ENCODE results near the gene SYCN.

Gene SYCN

GRCh38 chr19:39165857-39166256 is 38.2 kb downstream of the SYCN start:
- H3K4me3 ChIP-seq (ENCODE audit: low read length), result no peak overlapping the region
- no peak for TF ChIP-seq ZNF274 (IDR thresholded peaks at IDR 0.05; ENCODE audit: low read depth, low read length)

- H3K4me3 ChIP-seq (ENCODE audit: low read length), result no peak overlapping the region
- no peak for TF ChIP-seq ZNF274 (IDR thresholded peaks at IDR 0.05; ENCODE audit: low read depth, low read length)
Observed at GRCh38 chr19:39164289-39164688, 39.8 kb downstream of the SYCN start.

- TF ChIP-seq ZNF274 (IDR thresholded peaks at IDR 0.05; ENCODE audit: low read depth, low read length), result no peak
Observed at GRCh38 chr19:39163621-39164020, 40.4 kb downstream of the SYCN start.

GRCh38 chr19:39162441-39163043 is 41.5 kb downstream of the SYCN start:
- no peak overlapping the region for H3K4me3 ChIP-seq (ENCODE audit: low read length)
- TF ChIP-seq ZNF274 (IDR thresholded peaks at IDR 0.05; ENCODE audit: low read depth, low read length), result no peak

More at GRCh38 chr19:39163621-39164020, 40.4 kb downstream of the SYCN start:
- H3K4me3 ChIP-seq (ENCODE audit: low read length), result no peak overlapping the region

- no peak overlapping the region for H3K4me3 ChIP-seq (ENCODE audit: low read length)
- no peak for TF ChIP-seq ZNF274 (IDR thresholded peaks at IDR 0.05; ENCODE audit: low read depth, low read length)
Observed at GRCh38 chr19:39160889-39161672, 43.0 kb downstream of the SYCN start.

GRCh38 chr19:39160523-39160861 is 43.6 kb downstream of the SYCN start:
- no peak for TF ChIP-seq ZNF274 (IDR thresholded peaks at IDR 0.05; ENCODE audit: low read depth, low read length)
- H3K4me3 ChIP-seq (ENCODE audit: low read length), result no peak overlapping the region

- H3K4me3 ChIP-seq (ENCODE audit: low read length), result no peak overlapping the region
- TF ChIP-seq ZNF274 (IDR thresholded peaks at IDR 0.05; ENCODE audit: low read depth, low read length), result no peak
Observed at GRCh38 chr19:39158646-39159260, 45.3 kb downstream of the SYCN start.

GRCh38 chr19:39157997-39158389 is 46.1 kb downstream of the SYCN start:
- no peak overlapping the region for H3K4me3 ChIP-seq (ENCODE audit: low read length)
- TF ChIP-seq ZNF274 (IDR thresholded peaks at IDR 0.05; ENCODE audit: low read depth, low read length), result no peak

GRCh38 chr19:39157275-39157996 is 46.6 kb downstream of the SYCN start:
- no peak for TF ChIP-seq ZNF274 (IDR thresholded peaks at IDR 0.05; ENCODE audit: low read depth, low read length)
- no peak overlapping the region for H3K4me3 ChIP-seq (ENCODE audit: low read length)

GRCh38 chr19:39156326-39157230 is 47.5 kb downstream of the SYCN start:
- TF ChIP-seq ZNF274 (IDR thresholded peaks at IDR 0.05; ENCODE audit: low read depth, low read length), result no peak
- no peak overlapping the region for H3K4me3 ChIP-seq (ENCODE audit: low read length)

GRCh38 chr19:39155741-39156140 is 48.3 kb downstream of the SYCN start:
- TF ChIP-seq ZNF274 (IDR thresholded peaks at IDR 0.05; ENCODE audit: low read depth, low read length), result no peak
- no peak overlapping the region for H3K4me3 ChIP-seq (ENCODE audit: low read length)

- TF ChIP-seq ZNF274 (IDR thresholded peaks at IDR 0.05; ENCODE audit: low read depth, low read length), result no peak
- H3K4me3 ChIP-seq (ENCODE audit: low read length), result no peak overlapping the region
Observed at GRCh38 chr19:39155114-39155700, 48.9 kb downstream of the SYCN start.

- no peak for TF ChIP-seq ZNF274 (IDR thresholded peaks at IDR 0.05; ENCODE audit: low read depth, low read length)
- no peak overlapping the region for H3K4me3 ChIP-seq (ENCODE audit: low read length)
Observed at GRCh38 chr19:39154629-39155100, 49.4 kb downstream of the SYCN start.

All from GM08714 (cell line).